Breast epithelium (tissue), 4 donors: ENCODE measurements around the gene GMFB. TPM values are rescaled to one million over a fixed set of nuclear protein-coding genes. Genes with fewer than 3 reads are reported as not detected.

Experiments used
- DNase-seq, 2 donors: peaks; one replicate each; pipeline ENCODE4 v3.0.0-alpha.2; 2019; ENCODE audit warnings: low spot score in 2 of 2
- H3K27ac ChIP-seq, 2 donors: fragments of 200-600 bp; sonication (generic) in 1 of 2; one replicate each; pipeline ENCODE4 v1.5.1; 2016 to 2019; ENCODE audit warnings: mild to moderate bottlenecking in 1 of 2
- H3K27me3 ChIP-seq, 2 donors: fragments of 200-600 bp; sonication (generic) in 1 of 2; one replicate each; pipeline versions ENCODE4 v1.5.1 to v1.6.0; 2017 to 2019; ENCODE audit warnings: control low read depth in 1 of 2, mild to moderate bottlenecking in 1 of 2
- H3K36me3 ChIP-seq: fragments of 200-600 bp; one replicate; pipeline ENCODE4 v1.5.1; 2019
- H3K4me1 ChIP-seq, 2 donors: fragments of 200-600 bp; sonication (generic); one replicate each; pipeline ENCODE4 v1.5.1; 2016 to 2019; ENCODE audit warnings: control low read depth in 1 of 2
- H3K4me3 ChIP-seq, 3 donors: fragments of 200-600 bp; sonication (generic); 1 replicate in 2 of 3; 2 replicates in 1 of 3; pipeline ENCODE4 v1.5.1; 2016 to 2019; ENCODE audit warnings: mild to moderate bottlenecking in 3 of 3, moderate library complexity in 2 of 3
- H3K9me3 ChIP-seq, 2 donors: fragments of 200-600 bp; sonication (generic) in 1 of 2; one replicate each; pipeline ENCODE4 v1.5.1; 2016 to 2019; ENCODE audit warnings: control low read depth in 1 of 2
- CTCF ChIP-seq, 3 donors: fragments of 450-650 bp; IDR thresholded peaks; one replicate each; pipeline ENCODE4 v1.5.1; 2016 to 2017; ENCODE audit warnings: antibody characterized with exemption in 3 of 3, mild to moderate bottlenecking in 3 of 3, moderate library complexity in 3 of 3
- POLR2A ChIP-seq: fragments of 450-650 bp; IDR thresholded peaks from one replicate; pipeline ENCODE4 v1.6.1; 2016; ENCODE audit warnings: antibody characterized with exemption, mild to moderate bottlenecking, moderate library complexity
- POLR2AphosphoS5 ChIP-seq, 3 donors: sonication (generic); formaldehyde crosslinking; IDR thresholded peaks; one replicate each; pipeline ENCODE4 v1.6.1; 2017; ENCODE audit warnings: antibody characterized with exemption in 3 of 3
- intact Hi-C: fragments of 100-400 bp; cut with DNase I; formaldehyde crosslinking; loops from one replicate; pipeline ENCODE4 v1.15.1; 2023; ENCODE audit warnings: low total_unique reads
- total RNA-seq, 3 donors: library from RNA; depleted of rRNA; stranded (reverse); fragments of >200 nt; gene quantifications; one replicate each; pipeline ENCODE4 v1.1.0, GENCODE V29; 2016

The GMFB gene
- total RNA-seq, 3 donors from 2014 or later: 43.3 to 82.5 (median 64.6) TPM

GRCh38 chr14:54489318-54489683, 521 bp upstream of the GMFB start:
- Histone ChIP-seq H3K4me3 (peak overlapping the region; percentile 77 to 96 (median 93)), H3K27me3 (no peaks in the 10 kb centered on the region), H3K27ac (peak overlapping the region; percentile 97 to 99), H3K36me3 (no peaks in the 10 kb centered on the region), H3K4me1 (no peaks in the 10 kb centered on the region), H3K9me3 (no peaks in the 10 kb centered on the region)
- TF ChIP-seq CTCF (IDR thresholded peaks at IDR 0.05): peak in 1 of 3 donors; percentile 13
- TF ChIP-seq POLR2A: no peak
- TF ChIP-seq POLR2AphosphoS5 (IDR thresholded peaks at IDR 0.05): no peak
- no peak for DNase-seq
- intact Hi-C loops: no loop called here

GRCh38 chr14:54488318-54488645, 498 bp downstream of the GMFB start:
- peak overlapping the region; percentile 97 to 99 for H3K27ac ChIP-seq
- H3K4me3 ChIP-seq: peak overlapping the region; percentile 77 to 96 (median 93)
- H3K36me3 ChIP-seq: no peaks in the 10 kb centered on the region
- TF ChIP-seq POLR2A (no peak), POLR2AphosphoS5 (IDR thresholded peaks at IDR 0.05) (no peak), CTCF (IDR thresholded peaks at IDR 0.05) (no peak)
- H3K4me1 ChIP-seq: no peaks in the 10 kb centered on the region
- intact Hi-C loops: no loop called here
- H3K9me3 ChIP-seq: no peaks in the 10 kb centered on the region
- H3K27me3 ChIP-seq: no peaks in the 10 kb centered on the region
- DNase-seq: no peak

DNA sequence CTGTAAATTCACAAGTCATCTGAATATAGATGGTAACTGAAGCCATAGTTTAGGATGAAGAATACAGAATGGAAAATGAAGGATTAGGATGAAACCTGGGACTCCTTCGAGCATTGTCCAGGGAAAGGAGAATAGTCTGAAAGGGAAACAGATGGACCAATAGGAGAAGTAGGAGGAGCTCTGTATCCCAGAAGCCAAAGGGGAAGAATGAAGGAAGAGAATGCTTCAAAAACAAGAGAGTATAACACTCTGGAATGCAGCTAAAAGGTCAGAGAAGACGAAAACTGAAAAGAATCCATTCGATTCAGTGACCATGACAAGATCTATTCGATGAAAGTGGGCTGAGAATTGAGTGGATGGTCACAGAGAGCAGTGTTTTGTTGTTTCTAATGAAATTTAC, 1.0 kb downstream of the GMFB start:
- no peaks in the 10 kb centered on the region for H3K36me3 ChIP-seq
- peak overlapping the region; percentile 97 to 99 for H3K27ac ChIP-seq
- no peaks in the 10 kb centered on the region for H3K27me3 ChIP-seq
- no peaks in the 10 kb centered on the region for H3K4me1 ChIP-seq
- intact Hi-C loops: no loop called here
- TF ChIP-seq CTCF (IDR thresholded peaks at IDR 0.05): no peak
- no peak for TF ChIP-seq POLR2AphosphoS5 (IDR thresholded peaks at IDR 0.05)
- no peak for TF ChIP-seq POLR2A
- H3K9me3 ChIP-seq: no peaks in the 10 kb centered on the region
- H3K4me3 ChIP-seq: peak overlapping the region; percentile 77 to 96 (median 93)
- no peak for DNase-seq

- Histone ChIP-seq H3K9me3 (no peaks in the 10 kb centered on the region), H3K27ac (no peak overlapping the region), H3K4me3 (no peak overlapping the region), H3K27me3 (no peaks in the 10 kb centered on the region), H3K4me1 (no peaks in the 10 kb centered on the region), H3K36me3 (no peaks in the 10 kb centered on the region)
- intact Hi-C loops: no loop called here
- no peak for DNase-seq
- no peak for TF ChIP-seq CTCF (IDR thresholded peaks at IDR 0.05)
- no peak for TF ChIP-seq POLR2AphosphoS5 (IDR thresholded peaks at IDR 0.05)
- no peak for TF ChIP-seq POLR2A
Observed at GRCh38 chr14:54486685-54487084, 2.1 kb downstream of the GMFB start.

DNA sequence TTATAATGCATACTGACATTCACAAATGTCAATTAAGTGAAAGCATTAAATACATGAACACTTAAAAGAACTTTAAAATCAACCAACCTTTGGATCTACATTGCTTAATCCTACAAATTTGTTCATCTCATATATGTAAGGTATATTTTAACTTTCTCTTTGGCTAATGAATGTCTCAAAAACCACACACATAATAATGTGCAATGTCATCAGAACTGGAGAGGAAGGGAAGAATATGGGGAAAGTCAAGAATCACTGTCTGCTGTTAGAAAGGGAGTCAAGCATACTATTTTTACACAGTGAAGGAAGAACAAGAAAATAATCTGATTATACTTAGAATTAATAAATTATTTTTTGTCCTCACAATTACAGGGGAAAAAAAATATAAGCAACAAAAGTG, 4.9 kb downstream of the GMFB start:
- intact Hi-C loops: no loop called here
- no peak overlapping the region for H3K27ac ChIP-seq
- no peaks in the 10 kb centered on the region for H3K9me3 ChIP-seq
- TF ChIP-seq POLR2A (no peak), POLR2AphosphoS5 (IDR thresholded peaks at IDR 0.05) (no peak), CTCF (IDR thresholded peaks at IDR 0.05) (no peak)
- no peak overlapping the region for H3K4me3 ChIP-seq
- no peaks in the 10 kb centered on the region for H3K27me3 ChIP-seq
- DNase-seq: no peak
- H3K4me1 ChIP-seq: no peaks in the 10 kb centered on the region
- H3K36me3 ChIP-seq: no peaks in the 10 kb centered on the region
